Activated T-cell treated with anti-CD3 and anti-CD28 coated beads, Interleukin-2, amount 50 U/mL, for 24 hours (primary cell): Measurements from ENCODE around the gene B4GALT5.

Experiments
- DNase-seq: peaks from one replicate; pipeline ENCODE4 v3.0.0-alpha.2; 2020
- H3K27ac Mint-ChIP-seq: 2 replicates; pipeline ENCODE4 v1.8.0; 2020; ENCODE audit warnings: mild to moderate bottlenecking, mixed read lengths
- H3K27me3 Mint-ChIP-seq: 2 replicates; pipeline ENCODE4 v1.8.0; 2020; ENCODE audit warnings: mixed read lengths
- H3K36me3 Mint-ChIP-seq: 2 replicates; pipeline ENCODE4 v1.8.0; 2020; ENCODE audit warnings: low read depth, mixed read lengths
- H3K4me1 Mint-ChIP-seq: 2 replicates; pipeline ENCODE4 v1.8.0; 2020; ENCODE audit warnings: low read depth, mixed read lengths
- H3K4me3 Mint-ChIP-seq: 2 replicates; pipeline ENCODE4 v1.8.0; 2020; ENCODE audit warnings: mild to moderate bottlenecking, moderate library complexity, mixed read lengths
- H3K9me3 Mint-ChIP-seq: 2 replicates; pipeline ENCODE4 v1.8.0; 2020; ENCODE audit warnings: mixed read lengths

The B4GALT5 gene

DNA sequence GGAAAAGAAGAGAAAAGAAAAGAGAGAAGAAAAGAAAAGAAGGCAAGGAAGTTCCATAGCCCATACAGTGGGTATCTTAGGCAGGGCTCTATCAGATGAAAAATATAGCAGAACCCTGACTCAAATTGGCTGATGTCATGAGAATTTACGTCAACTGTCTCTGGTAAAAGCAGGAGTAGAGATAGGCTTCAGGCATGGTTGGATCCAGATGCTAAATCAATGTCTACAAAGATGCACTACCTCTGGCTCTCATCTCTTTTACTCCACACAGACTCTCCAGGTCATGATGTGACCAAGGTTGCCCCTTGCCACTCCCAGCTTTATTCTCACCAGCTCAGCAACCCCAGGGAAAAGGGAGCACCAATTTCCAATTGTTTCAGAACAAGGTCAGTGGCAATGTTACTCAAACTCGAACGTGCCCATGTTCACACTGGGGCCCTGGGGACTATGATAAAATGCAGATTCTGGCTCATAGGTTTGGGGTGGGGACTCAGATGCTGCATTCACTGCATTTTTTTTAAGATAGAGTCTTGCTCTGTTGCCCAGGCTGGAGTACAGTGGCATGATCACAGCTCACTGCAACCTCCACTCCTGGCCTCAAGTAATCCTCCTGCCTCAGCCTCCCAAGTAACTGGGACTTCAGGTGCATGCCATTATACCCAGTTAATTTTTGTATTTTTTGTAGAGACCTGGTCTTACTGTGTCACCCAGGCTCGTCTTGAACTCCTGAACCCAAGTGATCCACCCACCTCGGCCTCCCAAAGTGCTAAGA is 112.3 kb downstream of the B4GALT5 start:
- Mint-ChIP-seq H3K4me1 (peaks cover 26% of the 10 kb centered on the region), H3K4me3 (no peak overlapping the region), H3K27ac (no peak overlapping the region), H3K27me3 (no peaks in the 10 kb centered on the region), H3K36me3 (peaks cover 24% of the 10 kb centered on the region), H3K9me3 (peaks cover 5% of the 10 kb centered on the region)
- DNase-seq, result no peak

DNA sequence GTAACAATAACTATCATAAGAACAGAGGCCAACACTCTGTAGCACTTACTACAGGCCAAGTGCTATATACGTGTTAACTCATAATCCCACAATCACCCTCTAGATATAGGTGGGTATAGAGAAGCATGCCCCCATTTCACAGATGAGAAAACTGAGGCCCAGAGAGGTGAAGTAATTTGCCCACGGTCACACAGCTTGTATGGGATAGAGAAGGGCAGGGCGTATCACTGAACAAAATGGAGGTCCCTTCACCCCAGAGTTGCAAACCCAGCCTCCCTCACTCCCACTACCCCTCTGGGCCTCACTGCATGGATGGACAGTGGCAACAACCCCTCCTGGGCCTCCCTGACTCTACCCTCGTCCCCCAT is 113.9 kb downstream of the B4GALT5 start:
- peaks cover 41% of the 10 kb centered on the region for H3K4me1 Mint-ChIP-seq
- no peaks in the 10 kb centered on the region for H3K27me3 Mint-ChIP-seq
- no peak overlapping the region for H3K27ac Mint-ChIP-seq
- H3K36me3 Mint-ChIP-seq, result peaks cover 36% of the 10 kb centered on the region
- no peak overlapping the region for H3K4me3 Mint-ChIP-seq
- no peak for DNase-seq
- H3K9me3 Mint-ChIP-seq, result peaks cover 6% of the 10 kb centered on the region

DNA sequence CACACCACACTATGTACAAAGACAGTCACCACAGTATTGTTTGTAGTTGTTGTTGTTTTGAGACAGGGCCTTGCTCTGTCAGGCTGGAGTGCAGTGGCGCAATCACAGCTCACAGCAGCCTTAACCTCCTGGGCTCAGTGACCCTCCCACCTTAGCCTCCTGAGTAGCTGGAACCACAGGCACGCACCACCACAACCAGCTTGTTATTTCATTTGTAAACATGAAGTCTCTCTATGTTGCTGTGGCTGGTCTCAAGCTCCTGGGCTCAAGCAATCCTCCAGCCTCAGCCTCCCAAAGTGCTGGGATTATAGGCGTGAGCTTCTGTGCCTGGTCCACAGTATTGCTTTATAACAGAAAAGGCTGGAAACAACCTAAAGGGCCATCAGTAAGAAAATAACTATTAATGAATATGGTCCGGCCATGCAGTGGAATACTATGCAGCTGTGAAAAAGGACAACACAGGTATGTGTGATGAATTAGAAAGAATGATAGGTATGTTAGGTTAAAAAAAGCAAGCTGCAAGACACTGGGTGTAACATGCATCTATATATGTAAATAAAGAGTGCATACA is 115.8 kb downstream of the B4GALT5 start:
- H3K27ac Mint-ChIP-seq, result peak overlapping the region; percentile 94

GRCh38 chr20:49595811-49596561 is 117.7 kb downstream of the B4GALT5 start:
- DNase-seq, result peak; percentile 78
- H3K4me1 Mint-ChIP-seq, result peaks cover 68% of the 10 kb centered on the region
- peak overlapping the region; percentile 98 for H3K27ac Mint-ChIP-seq
- H3K36me3 Mint-ChIP-seq, result peaks cover 36% of the 10 kb centered on the region
- H3K4me3 Mint-ChIP-seq, result peak overlapping the region; percentile 80
- H3K27me3 Mint-ChIP-seq, result no peaks in the 10 kb centered on the region
- peaks cover 6% of the 10 kb centered on the region for H3K9me3 Mint-ChIP-seq

More for the DNA sequence above, 115.8 kb downstream of the B4GALT5 start:
- peaks cover 39% of the 10 kb centered on the region for H3K36me3 Mint-ChIP-seq
- no peaks in the 10 kb centered on the region for H3K27me3 Mint-ChIP-seq
- no peak for DNase-seq
- H3K9me3 Mint-ChIP-seq, result peaks cover 6% of the 10 kb centered on the region
- no peak overlapping the region for H3K4me3 Mint-ChIP-seq
- H3K4me1 Mint-ChIP-seq, result peaks cover 54% of the 10 kb centered on the region

GRCh38 chr20:49595346-49595745 is 118.3 kb downstream of the B4GALT5 start:
- Mint-ChIP-seq H3K9me3 (peaks cover 6% of the 10 kb centered on the region), H3K27ac (peak overlapping the region; percentile 98), H3K36me3 (peaks cover 34% of the 10 kb centered on the region), H3K27me3 (no peaks in the 10 kb centered on the region), H3K4me3 (peak overlapping the region; percentile 80), H3K4me1 (peaks cover 73% of the 10 kb centered on the region)
- peak; percentile 40 for DNase-seq

DNA sequence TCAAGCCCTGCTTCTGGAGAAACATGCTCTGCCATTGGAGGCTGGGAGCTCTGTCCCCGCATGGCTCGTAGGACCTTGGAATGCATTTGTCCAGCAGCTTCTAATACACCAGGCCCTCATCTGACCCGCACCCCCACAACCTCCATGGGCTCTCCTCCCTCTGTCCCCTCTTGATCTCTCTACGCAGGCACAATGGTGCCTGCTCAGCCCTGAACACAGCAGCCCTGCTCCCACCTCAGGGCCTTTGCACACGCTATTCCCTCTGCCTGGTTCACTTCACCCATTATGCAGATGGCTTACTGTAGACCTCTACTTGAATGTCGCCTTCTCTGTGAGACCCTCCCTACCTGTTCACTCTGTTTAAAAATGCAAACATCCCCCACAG is 118.8 kb downstream of the B4GALT5 start:
- Mint-ChIP-seq H3K9me3 (peaks cover 9% of the 10 kb centered on the region), H3K4me1 (peaks cover 77% of the 10 kb centered on the region), H3K4me3 (peak overlapping the region; percentile 80), H3K27ac (peak overlapping the region; percentile 98), H3K27me3 (no peaks in the 10 kb centered on the region), H3K36me3 (peaks cover 38% of the 10 kb centered on the region)
- no peak for DNase-seq

- Mint-ChIP-seq H3K4me3 (peak overlapping the region; percentile 80), H3K4me1 (peaks cover 83% of the 10 kb centered on the region), H3K27ac (peak overlapping the region; percentile 98), H3K36me3 (peaks cover 41% of the 10 kb centered on the region), H3K27me3 (no peaks in the 10 kb centered on the region), H3K9me3 (peaks cover 12% of the 10 kb centered on the region)
- DNase-seq, result peak; percentile 73
Observed at GRCh38 chr20:49594143-49594930, 119.3 kb downstream of the B4GALT5 start.

DNA sequence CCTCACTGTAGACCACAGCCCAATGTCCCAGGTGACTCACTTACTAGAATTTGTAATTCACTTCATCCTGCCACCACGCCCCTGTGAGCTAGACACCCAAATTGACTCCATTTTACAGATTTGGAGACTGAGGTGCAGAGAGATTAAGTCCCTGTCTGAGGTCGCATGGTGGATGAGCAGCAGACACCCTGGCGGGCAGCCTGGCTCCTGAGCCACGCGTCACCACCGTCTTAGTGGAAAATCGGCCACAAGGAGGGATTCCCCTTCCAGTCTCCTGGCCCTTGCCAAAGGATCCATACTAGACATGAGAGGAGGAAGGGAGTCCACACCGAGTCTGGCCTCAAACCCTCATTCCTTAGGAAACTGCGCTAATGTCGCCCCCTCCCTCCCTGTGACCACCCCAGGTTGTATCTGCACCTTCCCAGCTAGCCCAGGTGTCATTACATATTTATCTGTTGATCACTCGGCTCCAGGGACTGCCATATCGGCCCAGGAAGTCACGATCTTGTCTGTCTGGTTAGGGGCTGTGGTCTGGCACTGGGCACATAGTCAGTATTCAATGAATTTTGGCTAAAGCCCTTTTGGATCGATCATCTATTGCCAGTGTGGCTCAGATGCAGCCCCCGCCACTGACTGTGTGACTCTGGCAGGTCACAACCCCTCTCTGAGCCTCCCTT is 120.1 kb downstream of the B4GALT5 start:
- Mint-ChIP-seq H3K9me3 (peaks cover 12% of the 10 kb centered on the region), H3K27ac (peak overlapping the region; percentile 98), H3K27me3 (no peaks in the 10 kb centered on the region), H3K36me3 (peaks cover 41% of the 10 kb centered on the region), H3K4me1 (peaks cover 86% of the 10 kb centered on the region), H3K4me3 (peak overlapping the region; percentile 80)
- DNase-seq, result no peak

- peaks cover 29% of the 10 kb centered on the region for H3K36me3 Mint-ChIP-seq
- peaks cover 9% of the 10 kb centered on the region for H3K9me3 Mint-ChIP-seq
- peak overlapping the region; percentile 98 for H3K27ac Mint-ChIP-seq
- no peak for DNase-seq
- H3K27me3 Mint-ChIP-seq, result peaks cover 5% of the 10 kb centered on the region
- peak overlapping the region; percentile 80 for H3K4me3 Mint-ChIP-seq
- peaks cover 81% of the 10 kb centered on the region for H3K4me1 Mint-ChIP-seq
Observed at GRCh38 chr20:49592120-49592519, 121.6 kb downstream of the B4GALT5 start.

DNA sequence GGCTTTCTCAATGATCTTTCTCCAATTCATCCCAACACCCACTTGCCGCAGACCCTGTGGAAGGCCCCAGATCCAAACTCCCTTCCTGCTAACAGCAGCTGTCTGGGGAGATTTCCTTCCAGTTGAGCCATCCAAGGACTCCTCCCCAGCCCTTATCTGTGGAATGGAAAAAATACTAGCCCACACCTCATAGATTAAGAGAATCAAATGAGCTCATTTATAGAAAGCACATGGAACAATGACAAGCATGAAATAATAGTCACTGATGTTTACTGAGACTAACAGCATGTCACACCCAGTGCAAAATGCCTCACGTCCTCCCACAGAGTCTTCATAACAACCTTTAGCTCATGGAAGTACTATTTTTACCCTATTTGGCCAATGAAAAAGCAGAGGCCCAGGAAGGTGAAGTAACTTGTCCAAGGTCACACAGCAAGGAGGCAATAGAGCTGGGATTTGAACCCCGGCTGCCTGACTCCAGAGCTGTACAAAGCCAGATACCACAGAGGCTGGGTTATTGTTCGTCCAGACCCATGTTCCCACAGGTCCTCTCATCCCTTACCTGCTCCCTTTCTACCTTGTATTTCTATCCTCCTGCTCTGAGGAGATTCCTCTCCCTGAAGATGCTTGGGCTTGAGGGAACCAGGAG is 122.3 kb downstream of the B4GALT5 start:
- Mint-ChIP-seq H3K4me1 (peaks cover 78% of the 10 kb centered on the region), H3K4me3 (peak overlapping the region; percentile 62), H3K9me3 (peaks cover 7% of the 10 kb centered on the region), H3K27ac (peak overlapping the region; percentile 98), H3K36me3 (peaks cover 26% of the 10 kb centered on the region), H3K27me3 (peaks cover 6% of the 10 kb centered on the region)
- peak; percentile 62 for DNase-seq

- H3K4me1 Mint-ChIP-seq, result peaks cover 68% of the 10 kb centered on the region
- peak overlapping the region; percentile 64 for H3K4me3 Mint-ChIP-seq
- peaks cover 7% of the 10 kb centered on the region for H3K9me3 Mint-ChIP-seq
- H3K27me3 Mint-ChIP-seq, result peaks cover 10% of the 10 kb centered on the region
- peaks cover 20% of the 10 kb centered on the region for H3K36me3 Mint-ChIP-seq
- DNase-seq, result no peak
- H3K27ac Mint-ChIP-seq, result peak overlapping the region; percentile 98
Observed at GRCh38 chr20:49590163-49591017, 123.3 kb downstream of the B4GALT5 start.

DNA sequence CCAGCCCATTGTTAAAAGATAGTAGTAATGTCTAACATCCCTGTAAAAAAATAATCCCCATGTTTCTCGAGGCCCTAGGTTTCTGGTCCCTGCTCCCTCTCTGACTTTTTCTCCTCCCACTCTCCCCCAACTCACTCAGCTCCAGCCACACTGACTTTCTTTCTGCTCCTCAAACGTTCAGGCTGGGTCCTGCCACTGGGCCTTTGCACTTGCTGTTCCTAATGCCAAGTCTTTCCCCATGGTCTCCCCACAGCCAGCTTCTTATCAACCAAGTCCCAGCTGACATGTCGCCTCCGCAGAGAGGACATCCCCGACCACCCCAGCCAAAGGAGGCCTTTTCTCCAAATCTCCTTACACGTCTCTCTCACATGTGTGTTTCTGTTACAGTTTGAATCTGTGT is 123.9 kb downstream of the B4GALT5 start:
- no peak for DNase-seq
- peaks cover 13% of the 10 kb centered on the region for H3K27me3 Mint-ChIP-seq
- peaks cover 63% of the 10 kb centered on the region for H3K4me1 Mint-ChIP-seq
- peak overlapping the region; percentile 64 for H3K4me3 Mint-ChIP-seq
- peak overlapping the region; percentile 98 for H3K27ac Mint-ChIP-seq
- peaks cover 14% of the 10 kb centered on the region for H3K36me3 Mint-ChIP-seq
- H3K9me3 Mint-ChIP-seq, result peaks cover 7% of the 10 kb centered on the region

DNA sequence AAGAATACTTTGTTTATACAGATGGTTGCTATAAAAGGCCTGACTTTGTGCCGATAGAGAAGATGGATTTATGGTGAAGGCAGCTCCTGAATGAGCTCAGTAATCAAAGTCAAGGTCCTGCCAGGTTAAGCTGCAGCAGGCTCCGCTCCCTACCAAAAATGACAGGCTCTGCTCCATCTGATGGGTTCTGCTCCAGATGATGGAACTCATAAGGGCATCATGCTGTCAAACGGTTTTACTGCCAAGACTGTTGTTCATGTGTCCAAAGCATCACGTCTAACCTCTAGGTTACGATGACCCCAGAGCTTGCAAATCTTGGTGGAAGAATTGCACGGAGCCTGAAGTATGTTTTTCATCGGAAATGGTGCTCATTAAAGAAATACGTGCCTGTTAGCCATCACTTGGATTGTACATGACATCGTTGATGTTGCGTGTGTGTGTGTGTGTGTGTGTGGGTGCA is 126.5 kb downstream of the B4GALT5 start:
- Mint-ChIP-seq H3K9me3 (peaks cover 10% of the 10 kb centered on the region), H3K36me3 (peaks cover 11% of the 10 kb centered on the region), H3K4me3 (no peak overlapping the region), H3K27me3 (peaks cover 20% of the 10 kb centered on the region), H3K27ac (no peak overlapping the region), H3K4me1 (peaks cover 48% of the 10 kb centered on the region)
- no peak for DNase-seq
